Parathyroid adenoma (tissue), 2 donors: Measurements from ENCODE around the gene TRIP11.

Experiments used
- H2AFZ ChIP-seq: fragments of 300-600 bp; sonication (generic); one replicate; pipeline ENCODE4 v1.7.0; 2017; ENCODE audit warnings: antibody characterized with exemption, mild to moderate bottlenecking
- H3K27ac ChIP-seq: fragments of 300-600 bp; sonication (generic); one replicate; pipeline ENCODE4 v1.7.0; 2017
- H3K27me3 ChIP-seq: fragments of 300-600 bp; sonication (generic); one replicate; pipeline ENCODE4 v1.7.0; 2017; ENCODE audit warnings: low read length; ENCODE audit not compliant: control insufficient read depth, insufficient read depth
- H3K36me3 ChIP-seq: fragments of 300-600 bp; sonication (generic); one replicate; pipeline ENCODE4 v1.7.0; 2017; ENCODE audit warnings: low read length; ENCODE audit not compliant: control insufficient read depth, insufficient read depth
- H3K4me1 ChIP-seq: fragments of 300-600 bp; sonication (generic); one replicate; pipeline ENCODE4 v1.7.0; 2017; ENCODE audit warnings: control low read depth
- H3K4me2 ChIP-seq: fragments of 300-600 bp; sonication (generic); one replicate; pipeline ENCODE4 v1.7.0; 2017; ENCODE audit warnings: low read length
- H3K4me3 ChIP-seq: fragments of 300-600 bp; sonication (generic); one replicate; pipeline ENCODE4 v1.7.0; 2017; ENCODE audit warnings: low read depth, low read length
- H3K79me2 ChIP-seq: fragments of 300-600 bp; sonication (generic); one replicate; pipeline ENCODE4 v1.7.0; 2017; ENCODE audit warnings: control low read depth
- H3K9ac ChIP-seq: fragments of 300-600 bp; sonication (generic); one replicate; pipeline ENCODE4 v1.7.0; 2017; ENCODE audit warnings: mild to moderate bottlenecking
- H3K9me3 ChIP-seq: fragments of 300-600 bp; sonication (generic); one replicate; pipeline ENCODE4 v1.7.0; 2017; ENCODE audit warnings: low read length; ENCODE audit not compliant: control insufficient read depth
- TF ChIP-seq, protein P1 (sequence below): fragments of 300-600 bp; sonication (generic); IDR thresholded peaks from one replicate; pipeline ENCODE4 v1.7.0; 2017; ENCODE audit warnings: antibody characterized with exemption, mild to moderate bottlenecking
- donor health status: primary hyperparathyroidism.

TRIP11 gene

DNA sequence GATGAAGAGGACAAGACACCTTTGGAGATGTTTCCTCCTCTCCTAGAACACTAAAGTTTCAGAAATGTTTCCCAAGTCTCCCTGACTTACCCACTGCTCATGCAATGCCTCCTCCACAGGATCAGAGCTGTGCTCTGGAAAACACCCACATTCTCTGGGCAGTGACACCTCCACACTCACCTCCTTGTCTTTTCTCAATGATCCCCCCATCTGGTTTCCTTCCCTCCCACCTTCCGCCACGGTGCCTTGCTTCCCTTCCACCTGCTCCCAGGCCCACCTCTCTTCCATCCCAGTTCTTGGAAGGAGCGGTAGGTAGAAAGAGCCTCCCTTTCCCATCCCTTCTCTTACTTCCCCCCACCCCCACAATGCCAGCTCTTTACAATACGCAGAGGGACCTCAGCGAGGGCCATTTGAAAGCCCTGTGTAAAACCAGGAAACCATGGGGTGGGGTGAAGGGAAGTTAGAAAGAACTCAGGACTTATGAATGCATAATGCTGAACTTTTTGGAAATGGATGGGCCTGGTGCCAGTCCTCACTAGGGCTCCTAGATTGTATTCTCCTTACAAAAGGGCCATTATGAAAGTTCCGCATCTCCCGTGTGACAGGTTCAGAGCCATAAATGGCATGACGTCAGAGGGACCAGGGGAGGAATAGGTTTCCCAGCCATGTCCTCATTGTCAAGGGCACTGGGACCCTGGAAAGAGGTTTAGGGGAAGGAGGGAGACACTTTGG, 105.1 kb downstream of the TRIP11 start:
- Histone ChIP-seq H3K4me3 (no peak overlapping the region), H2AFZ (no peak overlapping the region), H3K4me2 (no peak overlapping the region), H3K9me3 (no peaks in the 10 kb centered on the region), H3K79me2 (no peaks in the 10 kb centered on the region), H3K27me3 (no peaks in the 10 kb centered on the region), H3K4me1 (no peaks in the 10 kb centered on the region), H3K27ac (no peak overlapping the region), H3K36me3 (no peaks in the 10 kb centered on the region), H3K9ac (no peak overlapping the region)
- TF ChIP-seq, protein P1, sequence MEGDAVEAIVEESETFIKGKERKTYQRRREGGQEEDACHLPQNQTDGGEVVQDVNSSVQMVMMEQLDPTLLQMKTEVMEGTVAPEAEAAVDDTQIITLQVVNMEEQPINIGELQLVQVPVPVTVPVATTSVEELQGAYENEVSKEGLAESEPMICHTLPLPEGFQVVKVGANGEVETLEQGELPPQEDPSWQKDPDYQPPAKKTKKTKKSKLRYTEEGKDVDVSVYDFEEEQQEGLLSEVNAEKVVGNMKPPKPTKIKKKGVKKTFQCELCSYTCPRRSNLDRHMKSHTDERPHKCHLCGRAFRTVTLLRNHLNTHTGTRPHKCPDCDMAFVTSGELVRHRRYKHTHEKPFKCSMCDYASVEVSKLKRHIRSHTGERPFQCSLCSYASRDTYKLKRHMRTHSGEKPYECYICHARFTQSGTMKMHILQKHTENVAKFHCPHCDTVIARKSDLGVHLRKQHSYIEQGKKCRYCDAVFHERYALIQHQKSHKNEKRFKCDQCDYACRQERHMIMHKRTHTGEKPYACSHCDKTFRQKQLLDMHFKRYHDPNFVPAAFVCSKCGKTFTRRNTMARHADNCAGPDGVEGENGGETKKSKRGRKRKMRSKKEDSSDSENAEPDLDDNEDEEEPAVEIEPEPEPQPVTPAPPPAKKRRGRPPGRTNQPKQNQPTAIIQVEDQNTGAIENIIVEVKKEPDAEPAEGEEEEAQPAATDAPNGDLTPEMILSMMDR = no peak

GRCh38 chr14:91931478-91932088, 108.3 kb downstream of the TRIP11 start:
- Histone ChIP-seq H3K4me2 (no peak overlapping the region), H3K4me1 (peaks cover 3% of the 10 kb centered on the region), H3K4me3 (no peak overlapping the region), H3K79me2 (no peaks in the 10 kb centered on the region), H2AFZ (no peak overlapping the region), H3K9ac (no peak overlapping the region), H3K27ac (no peak overlapping the region), H3K9me3 (no peaks in the 10 kb centered on the region), H3K27me3 (no peaks in the 10 kb centered on the region), H3K36me3 (no peaks in the 10 kb centered on the region)
- TF ChIP-seq, protein P1 = no peak

GRCh38 chr14:91929700-91930099, 110.2 kb downstream of the TRIP11 start:
- Histone ChIP-seq H3K9me3 (no peaks in the 10 kb centered on the region), H3K27ac (peak overlapping the region; percentile 15), H3K27me3 (no peaks in the 10 kb centered on the region), H3K4me2 (no peak overlapping the region), H3K4me3 (no peak overlapping the region), H2AFZ (no peak overlapping the region), H3K36me3 (no peaks in the 10 kb centered on the region), H3K79me2 (no peaks in the 10 kb centered on the region), H3K9ac (no peak overlapping the region), H3K4me1 (peaks cover 3% of the 10 kb centered on the region)
- TF ChIP-seq, protein P1 = no peak

DNA sequence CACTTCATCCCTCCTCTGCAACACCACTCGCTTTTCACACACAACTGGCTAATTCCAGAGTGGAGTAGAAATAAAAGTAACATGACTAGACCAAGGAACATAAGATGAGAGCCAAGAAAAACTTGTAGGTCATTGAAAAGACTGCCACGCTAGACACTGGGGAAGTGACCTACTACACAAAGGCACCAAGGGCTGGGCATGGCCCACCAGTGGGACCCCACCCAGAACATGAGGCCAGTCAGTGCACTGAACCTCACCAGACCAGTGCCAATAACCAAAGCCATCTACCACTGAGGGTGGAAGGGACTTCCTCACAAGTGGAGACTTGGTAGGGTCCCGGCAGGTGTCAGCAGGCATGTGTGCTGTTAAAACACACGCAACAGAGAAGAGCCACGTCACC, 112.1 kb downstream of the TRIP11 start:
- H3K4me2 ChIP-seq = no peak overlapping the region
- H3K27ac ChIP-seq = no peak overlapping the region
- no peak overlapping the region for H3K9ac ChIP-seq
- TF ChIP-seq, protein P1 = no peak
- H3K27me3 ChIP-seq = no peaks in the 10 kb centered on the region
- no peak overlapping the region for H2AFZ ChIP-seq
- H3K4me3 ChIP-seq = no peak overlapping the region
- H3K4me1 ChIP-seq = peaks cover 3% of the 10 kb centered on the region
- no peaks in the 10 kb centered on the region for H3K36me3 ChIP-seq
- no peaks in the 10 kb centered on the region for H3K9me3 ChIP-seq
- no peaks in the 10 kb centered on the region for H3K79me2 ChIP-seq

DNA sequence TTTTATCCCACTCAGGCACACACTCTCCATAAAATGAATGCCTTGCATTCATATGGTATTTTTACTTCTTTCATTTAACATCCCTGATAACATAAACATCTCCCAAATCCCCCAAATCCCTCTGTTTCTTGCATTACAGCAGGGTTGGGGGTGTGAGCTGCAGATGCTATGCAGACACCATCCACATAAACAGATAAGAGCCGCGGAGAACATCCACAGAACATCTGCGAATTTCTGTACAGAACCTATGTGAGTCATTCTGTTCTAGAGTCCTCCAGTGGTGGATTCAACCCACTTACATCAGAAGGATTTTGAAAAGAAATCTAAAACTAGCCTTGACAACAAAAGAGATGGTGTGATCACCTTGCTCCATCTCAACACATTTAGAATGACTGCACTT, 112.7 kb downstream of the TRIP11 start:
- H3K79me2 ChIP-seq = no peaks in the 10 kb centered on the region
- no peak overlapping the region for H3K9ac ChIP-seq
- H2AFZ ChIP-seq = no peak overlapping the region
- H3K4me3 ChIP-seq = no peak overlapping the region
- H3K27ac ChIP-seq = no peak overlapping the region
- H3K4me2 ChIP-seq = no peak overlapping the region
- H3K9me3 ChIP-seq = no peaks in the 10 kb centered on the region
- no peaks in the 10 kb centered on the region for H3K36me3 ChIP-seq
- TF ChIP-seq, protein P1 = no peak
- H3K4me1 ChIP-seq = peaks cover 3% of the 10 kb centered on the region
- no peaks in the 10 kb centered on the region for H3K27me3 ChIP-seq
